Naive thymus-derived CD8-positive, alpha-beta T cell (primary cell): ENCODE measurements around the gene FAM229A. TPM values are rescaled to one million over a fixed set of nuclear protein-coding genes. Genes with fewer than 3 reads are reported as not detected.

Experiments
- ATAC-seq, 2 donors: fragments of 150-1000 bp; cut with Tn5 transposase in 1 of 2; sonication (Bioruptor Pico), chemical (Tn5 transposase) in 1 of 2; 1 replicate in 1 of 2; 2 replicates in 1 of 2; pipeline ENCODE4 v1.10.0; 2021; ENCODE audit warnings: mild to moderate bottlenecking in 2 of 2, moderate library complexity in 2 of 2
- POLR2A ChIA-PET: fragments of 350-600 bp; sonication (Branson Sonifier 250); formaldehyde crosslinking; loops from one replicate; lab custom pipeline; 2021; ENCODE audit warnings: antibody characterized with exemption; lab: Charles Lee
- DNase-seq, 10 donors: peaks; one replicate each; pipeline versions ENCODE4 v3.0.0 to v3.0.0-alpha.2; 2020 to 2022
- H3K27ac Mint-ChIP-seq, 10 donors: one replicate each; pipeline ENCODE4 v1.8.0; 2020 to 2022; ENCODE audit warnings: mild to moderate bottlenecking in 10 of 10, mixed read lengths in 10 of 10, moderate library complexity in 4 of 10, inconsistent platforms in 1 of 10
- H3K27me3 Mint-ChIP-seq, 5 donors: one replicate each; pipeline ENCODE4 v1.8.0; 2021 to 2022; ENCODE audit warnings: mixed read lengths in 5 of 5
- H3K36me3 Mint-ChIP-seq, 3 donors: one replicate each; pipeline ENCODE4 v1.8.0; 2020 to 2022; ENCODE audit warnings: mixed read lengths in 3 of 3, mild to moderate bottlenecking in 2 of 3, inconsistent platforms in 1 of 3
- H3K4me1 Mint-ChIP-seq, 4 donors: one replicate each; pipeline ENCODE4 v1.8.0; 2021 to 2022; ENCODE audit warnings: mixed read lengths in 4 of 4
- H3K4me3 Mint-ChIP-seq, 10 donors: one replicate each; pipeline ENCODE4 v1.8.0; 2020 to 2022; ENCODE audit warnings: mild to moderate bottlenecking in 10 of 10, mixed read lengths in 10 of 10, moderate library complexity in 6 of 10, inconsistent platforms in 1 of 10
- H3K9me3 Mint-ChIP-seq, 9 donors: one replicate each; pipeline ENCODE4 v1.8.0; 2020 to 2022; ENCODE audit warnings: mixed read lengths in 9 of 9, mild to moderate bottlenecking in 3 of 9, inconsistent platforms in 1 of 9, moderate library complexity in 1 of 9
- polyA plus RNA-seq, 3 donors: library from polyadenylated mRNA; unstranded; fragments of 300-500 nt; fragmentation: Illumina TruSeq; gene quantifications; one replicate each; pipeline ENCODE4 v1.2.3, GENCODE V29; 2021
- total RNA-seq, 8 experiments: library from RNA in 2 of 8; stranded (reverse) in 2 of 8; gene quantifications; one replicate each; pipeline ENCODE4 v1.2.3 and lab custom pipeline; 2021 to 2026

Gene FAM229A
- total and polyA plus RNA-seq, 5 experiments from 2014 or later = 0.06 to 30.7 (median 0.47) TPM

GRCh38 chr1:32373996-32374592 lies 11.8 kb upstream of the FAM229A start:
- Mint-ChIP-seq H3K27ac (peak overlapping the region in 2 of 10 donors; percentile 17 to 48), H3K27me3 (no peaks in the 10 kb centered on the region), H3K36me3 (peaks cover 0 to 77% (median 12%) of the 10 kb centered on the region in 3 donors), H3K4me3 (no peak overlapping the region), H3K9me3 (no peaks in the 10 kb centered on the region), H3K4me1 (peaks cover 11 to 28% (median 20%) of the 10 kb centered on the region in 4 donors)
- no peak for DNase-seq
- ATAC-seq = no peak
- POLR2A ChIA-PET = no interaction called here

GRCh38 chr1:32372149-32372756 lies 10.0 kb upstream of the FAM229A start:
- DNase-seq = peak; percentile 18 to 79 (median 62)
- H3K4me1 Mint-ChIP-seq = peaks cover 11 to 28% (median 20%) of the 10 kb centered on the region in 4 donors
- POLR2A ChIA-PET = interaction anchor here (1.0 to 2.1 kb wide), 7 partner anchors 20 to 193 kb away, joined by 3 to 17 read pairs (median 3); partner anchors contain the start of genes BSDC1, MARCKSL1 and TXLNA
- H3K4me3 Mint-ChIP-seq = peak overlapping the region in 4 of 10 donors; percentile 5 to 43 (median 20)
- H3K36me3 Mint-ChIP-seq = peaks cover 0 to 74% (median 11%) of the 10 kb centered on the region in 3 donors
- no peaks in the 10 kb centered on the region for H3K9me3 Mint-ChIP-seq
- H3K27me3 Mint-ChIP-seq = no peaks in the 10 kb centered on the region
- peak overlapping the region in 7 of 10 donors; percentile 48 to 82 (median 64) for H3K27ac Mint-ChIP-seq
- ATAC-seq = peak; percentile 91 to 92

- ATAC-seq (no peak), DNase-seq (no peak)
- Mint-ChIP-seq H3K4me1 (peaks cover 11 to 23% (median 18%) of the 10 kb centered on the region in 4 donors), H3K9me3 (no peaks in the 10 kb centered on the region), H3K36me3 (peaks cover 0 to 45% (median 6%) of the 10 kb centered on the region in 3 donors), H3K4me3 (no peak overlapping the region), H3K27ac (peak overlapping the region in 1 of 10 donors; percentile 40), H3K27me3 (no peaks in the 10 kb centered on the region)
- POLR2A ChIA-PET = interaction anchor here (1.0 to 1.5 kb wide), 3 partner anchors 16 to 127 kb away, joined by 3 to 4 read pairs (median 4); partner anchors contain the start of gene BSDC1
Observed at GRCh38 chr1:32367912-32368635, 5.8 kb upstream of the FAM229A start.

- no peak overlapping the region for H3K4me3 Mint-ChIP-seq
- POLR2A ChIA-PET = interaction anchor here (1.2 to 1.9 kb wide), 3 partner anchors 14 to 29 kb away, joined by 3 to 9 read pairs (median 4); partner anchors contain the start of gene BSDC1
- no peak for ATAC-seq
Observed at GRCh38 chr1:32365445-32365844, 3.2 kb upstream of the FAM229A start.

GRCh38 chr1:32364836-32365235 lies 2.6 kb upstream of the FAM229A start:
- Mint-ChIP-seq H3K27ac (no peak overlapping the region), H3K9me3 (no peaks in the 10 kb centered on the region), H3K36me3 (peaks cover 0 to 33% (median 6%) of the 10 kb centered on the region in 3 donors), H3K4me3 (no peak overlapping the region), H3K27me3 (peaks cover 0 to 3% (median 0%) of the 10 kb centered on the region in 5 donors), H3K4me1 (peaks cover 10 to 29% (median 18%) of the 10 kb centered on the region in 4 donors)
- POLR2A ChIA-PET = interaction anchor here (1.2 to 1.9 kb wide), 2 partner anchors 20 to 29 kb away, joined by 4 to 9 read pairs; partner anchors contain the start of gene BSDC1
- DNase-seq = no peak
- no peak for ATAC-seq

More at GRCh38 chr1:32365445-32365844, 3.2 kb upstream of the FAM229A start:
- Mint-ChIP-seq H3K27ac (peak overlapping the region in 2 of 10 donors; percentile 19 to 62), H3K36me3 (peaks cover 0 to 35% (median 6%) of the 10 kb centered on the region in 3 donors), H3K27me3 (peaks cover 0 to 3% (median 0%) of the 10 kb centered on the region in 5 donors), H3K9me3 (no peaks in the 10 kb centered on the region), H3K4me1 (peaks cover 9 to 23% (median 13%) of the 10 kb centered on the region in 4 donors)
- no peak for DNase-seq

- peak overlapping the region in 2 of 10 donors; percentile 20 to 34 for H3K27ac Mint-ChIP-seq
- H3K4me1 Mint-ChIP-seq = peaks cover 16 to 32% (median 24%) of the 10 kb centered on the region in 4 donors
- POLR2A ChIA-PET = interaction anchor here (0.5 to 2.6 kb wide), 3 partner anchors 13 to 601 kb away, joined by 3 to 11 read pairs (median 3); partner anchors contain the start of gene MARCKSL1
- peaks cover 0 to 3% (median 0%) of the 10 kb centered on the region in 5 donors for H3K27me3 Mint-ChIP-seq
- no peaks in the 10 kb centered on the region for H3K9me3 Mint-ChIP-seq
- H3K36me3 Mint-ChIP-seq = peaks cover 0 to 25% (median 2%) of the 10 kb centered on the region in 3 donors
- ATAC-seq (no peak), DNase-seq (no peak)
- H3K4me3 Mint-ChIP-seq = peak overlapping the region in 1 of 10 donors; percentile 4
Observed at GRCh38 chr1:32363713-32364112, 1.4 kb upstream of the FAM229A start.

- H3K4me1 Mint-ChIP-seq = peaks cover 16 to 37% (median 25%) of the 10 kb centered on the region in 4 donors
- no peaks in the 10 kb centered on the region for H3K9me3 Mint-ChIP-seq
- H3K36me3 Mint-ChIP-seq = peaks cover 0 to 13% (median 2%) of the 10 kb centered on the region in 3 donors
- POLR2A ChIA-PET = interaction anchor here (0.5 to 3.3 kb wide), 6 partner anchors 10 to 112 kb away, joined by 3 to 16 read pairs (median 4); partner anchors contain the start of gene MARCKSL1
- peak in 6 of 10 donors; percentile 18 to 32 (median 29) for DNase-seq
- peak overlapping the region in 2 of 10 donors; percentile 18 to 50 for H3K27ac Mint-ChIP-seq
- ATAC-seq = peak; percentile 58 to 62
- H3K4me3 Mint-ChIP-seq = peak overlapping the region in 8 of 10 donors; percentile 15 to 83 (median 58)
- H3K27me3 Mint-ChIP-seq = peaks cover 0 to 3% (median 0%) of the 10 kb centered on the region in 5 donors
Observed at GRCh38 chr1:32361674-32362473, 411 bp downstream of the FAM229A start.

GRCh38 chr1:32361308-32361673 lies 994 bp downstream of the FAM229A start:
- ATAC-seq = peak; percentile 3 to 7
- Mint-ChIP-seq H3K9me3 (no peaks in the 10 kb centered on the region), H3K4me3 (peak overlapping the region in 5 of 10 donors; percentile 68 to 85 (median 79)), H3K36me3 (peaks cover 0 to 10% (median 2%) of the 10 kb centered on the region in 3 donors), H3K27me3 (peaks cover 0 to 3% (median 0%) of the 10 kb centered on the region in 5 donors), H3K27ac (peak overlapping the region in 1 of 10 donors; percentile 92), H3K4me1 (peaks cover 16 to 37% (median 25%) of the 10 kb centered on the region in 4 donors)
- POLR2A ChIA-PET = interaction anchor here (0.7 to 3.3 kb wide), 5 partner anchors 9 to 112 kb away, joined by 3 to 16 read pairs (median 6); partner anchors contain the start of gene MARCKSL1
- DNase-seq = no peak

GRCh38 chr1:32358435-32358834 lies 3.9 kb downstream of the FAM229A start:
- POLR2A ChIA-PET = interaction anchor here (0.6 to 3.3 kb wide), 5 partner anchors 17 to 109 kb away, joined by 3 to 16 read pairs (median 8); partner anchors contain the start of genes BSDC1 and MARCKSL1
- peak overlapping the region in 5 of 10 donors; percentile 12 to 72 (median 64) for H3K27ac Mint-ChIP-seq

GRCh38 chr1:32357614-32358013 lies 4.7 kb downstream of the FAM229A start:
- no peaks in the 10 kb centered on the region for H3K9me3 Mint-ChIP-seq
- ATAC-seq (no peak), DNase-seq (no peak)
- peaks cover 0 to 8% (median 0%) of the 10 kb centered on the region in 3 donors for H3K36me3 Mint-ChIP-seq
- peaks cover 0 to 3% (median 0%) of the 10 kb centered on the region in 5 donors for H3K27me3 Mint-ChIP-seq
- H3K4me3 Mint-ChIP-seq = no peak overlapping the region
- peaks cover 31 to 62% (median 37%) of the 10 kb centered on the region in 4 donors for H3K4me1 Mint-ChIP-seq
- peak overlapping the region in 1 of 10 donors; percentile 31 for H3K27ac Mint-ChIP-seq
- POLR2A ChIA-PET = interaction anchor here (0.6 to 1.3 kb wide), 3 partner anchors 13 to 260 kb away, joined by 3 read pairs; no protein-coding TSS in a partner anchor

More at GRCh38 chr1:32358435-32358834, 3.9 kb downstream of the FAM229A start:
- H3K4me1 Mint-ChIP-seq = peaks cover 29 to 58% (median 34%) of the 10 kb centered on the region in 4 donors
- H3K27me3 Mint-ChIP-seq = peaks cover 0 to 3% (median 0%) of the 10 kb centered on the region in 5 donors
- ATAC-seq (no peak), DNase-seq (no peak)
- no peaks in the 10 kb centered on the region for H3K9me3 Mint-ChIP-seq
- H3K36me3 Mint-ChIP-seq = peaks cover 0 to 8% (median 2%) of the 10 kb centered on the region in 3 donors
- peak overlapping the region in 1 of 10 donors; percentile 42 for H3K4me3 Mint-ChIP-seq

GRCh38 chr1:32356478-32356877 lies 5.8 kb downstream of the FAM229A start:
- H3K4me1 Mint-ChIP-seq = peaks cover 27 to 53% (median 37%) of the 10 kb centered on the region in 4 donors
- peak overlapping the region in 1 of 10 donors; percentile 48 for H3K4me3 Mint-ChIP-seq
- POLR2A ChIA-PET = no interaction called here
- H3K9me3 Mint-ChIP-seq = no peaks in the 10 kb centered on the region
- DNase-seq (no peak), ATAC-seq (no peak)
- H3K27me3 Mint-ChIP-seq = peaks cover 0 to 3% (median 0%) of the 10 kb centered on the region in 5 donors
- H3K36me3 Mint-ChIP-seq = peaks cover 0 to 8% (median 0%) of the 10 kb centered on the region in 3 donors
- peak overlapping the region in 1 of 10 donors; percentile 8 for H3K27ac Mint-ChIP-seq
